ENCODE measurements around the gene SNX20.

SNX20 gene

GRCh38 chr16:50679266-50679665 lies 1.8 kb downstream of the SNX20 start:
- DNase-seq: no peak

DNA sequence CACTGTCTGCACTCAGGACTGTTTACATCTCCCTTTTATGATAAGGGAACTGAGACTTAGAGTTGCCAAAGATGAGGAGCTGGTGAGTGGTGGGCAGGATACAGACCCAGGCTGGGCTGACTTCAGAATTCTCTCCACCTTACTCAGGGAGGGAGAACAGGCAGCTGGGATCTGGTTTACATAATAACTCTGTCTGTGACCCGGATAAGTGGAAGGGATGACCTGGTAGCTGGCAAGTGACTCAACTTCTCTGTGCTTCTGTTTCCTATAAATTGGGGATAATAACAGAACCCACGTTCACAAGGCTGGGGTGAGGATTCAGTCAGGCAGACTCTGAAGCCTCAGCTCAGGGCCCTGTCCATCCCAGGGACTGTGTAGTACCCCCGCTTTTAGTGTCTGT lies 2.6 kb downstream of the SNX20 start:
- no peak for DNase-seq

GRCh38 chr16:50677351-50677750 lies 3.8 kb downstream of the SNX20 start:
- DNase-seq: no peak

GRCh38 chr16:50676684-50677225 lies 4.4 kb downstream of the SNX20 start:
- DNase-seq: no peak

DNA sequence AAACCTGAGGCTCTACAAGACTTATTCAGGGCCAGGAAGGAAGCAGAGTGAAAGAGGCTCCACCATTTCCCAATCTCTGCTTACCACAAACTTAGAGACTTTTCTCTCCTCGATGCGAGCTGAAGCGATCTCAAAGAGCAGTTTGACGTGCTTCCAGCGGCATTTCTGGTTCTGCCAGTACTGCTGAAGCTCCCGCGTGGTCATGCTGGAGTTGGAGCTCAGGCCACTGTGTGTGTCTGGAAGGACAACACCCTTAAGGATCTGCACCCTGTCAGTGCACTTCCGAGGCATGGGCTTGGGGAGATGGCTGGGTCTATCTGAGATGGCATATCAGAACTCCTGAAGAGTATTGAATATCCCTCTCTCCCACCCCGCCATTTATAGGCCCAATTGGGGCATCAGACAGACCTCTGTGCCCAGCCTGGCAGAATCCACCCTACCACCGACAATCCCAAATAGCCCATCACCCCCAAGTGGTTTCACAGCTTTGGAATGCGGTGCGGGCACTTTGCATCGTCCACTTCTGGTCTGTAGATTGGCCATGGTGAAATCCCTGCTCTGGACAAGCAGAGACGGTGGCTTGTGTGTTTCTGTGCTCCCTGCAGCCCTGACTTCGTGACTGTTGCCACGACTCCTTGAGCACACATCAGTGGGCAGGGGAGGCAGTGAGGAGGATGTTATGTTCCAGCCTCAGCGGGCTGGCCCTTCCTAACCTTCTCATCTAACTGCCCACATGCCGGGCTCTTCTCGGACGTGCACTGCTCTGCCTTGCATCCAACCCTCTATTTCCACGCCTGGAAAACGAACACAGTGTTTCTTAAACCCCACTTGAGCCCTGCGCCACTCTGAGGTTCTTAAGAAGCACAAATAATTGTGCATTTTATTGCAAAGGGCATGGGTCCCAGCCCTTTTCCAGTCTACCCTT lies 5.2 kb downstream of the SNX20 start:
- no peak for DNase-seq

DNA sequence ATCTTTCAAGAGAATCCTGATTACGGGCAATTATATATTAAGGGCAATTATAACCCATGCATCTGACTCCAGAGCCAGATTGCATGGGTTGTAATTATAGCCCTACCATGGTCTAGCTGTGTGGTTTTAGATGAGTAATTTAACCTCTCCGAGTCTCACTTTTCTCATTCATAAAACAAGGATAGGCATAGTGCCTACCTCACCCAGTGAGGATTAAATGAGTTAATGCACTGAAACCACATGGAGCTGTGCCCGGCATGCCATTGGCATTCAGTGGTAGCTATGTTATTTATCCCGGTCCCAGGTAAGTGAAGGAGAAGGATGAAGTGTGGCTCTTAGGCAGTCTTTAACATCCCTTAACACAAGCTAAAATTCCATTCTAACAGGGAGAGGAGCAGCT lies 6.3 kb downstream of the SNX20 start:
- no peak for DNase-seq

GRCh38 chr16:50673496-50674275 lies 7.4 kb downstream of the SNX20 start:
- no peak for DNase-seq

- DNase-seq: peak; percentile 2
Observed at GRCh38 chr16:50671644-50672260, 9.4 kb downstream of the SNX20 start.

- DNase-seq: no peak
Observed at GRCh38 chr16:50670476-50670875, 10.6 kb downstream of the SNX20 start.

DNA sequence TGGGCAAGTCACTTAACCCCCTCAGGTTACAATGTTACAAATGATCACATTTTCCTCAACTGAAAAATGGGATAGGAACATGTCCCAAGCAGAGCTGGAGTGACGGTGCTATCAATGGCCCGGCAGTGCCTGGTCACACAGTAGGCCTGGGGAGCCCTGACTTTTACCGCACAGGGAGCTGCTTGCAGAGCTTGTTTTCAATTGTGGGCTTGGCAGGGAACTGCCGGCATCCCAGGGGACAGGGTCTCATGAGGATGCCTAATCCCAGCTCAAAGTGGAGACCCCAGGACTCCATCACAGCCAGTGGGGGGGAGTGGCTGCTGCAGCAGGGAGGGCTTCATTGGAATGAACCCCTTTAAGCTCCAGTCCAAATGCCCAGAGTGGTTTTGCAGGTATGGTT lies 11.4 kb downstream of the SNX20 start:
- DNase-seq: no peak

DNA sequence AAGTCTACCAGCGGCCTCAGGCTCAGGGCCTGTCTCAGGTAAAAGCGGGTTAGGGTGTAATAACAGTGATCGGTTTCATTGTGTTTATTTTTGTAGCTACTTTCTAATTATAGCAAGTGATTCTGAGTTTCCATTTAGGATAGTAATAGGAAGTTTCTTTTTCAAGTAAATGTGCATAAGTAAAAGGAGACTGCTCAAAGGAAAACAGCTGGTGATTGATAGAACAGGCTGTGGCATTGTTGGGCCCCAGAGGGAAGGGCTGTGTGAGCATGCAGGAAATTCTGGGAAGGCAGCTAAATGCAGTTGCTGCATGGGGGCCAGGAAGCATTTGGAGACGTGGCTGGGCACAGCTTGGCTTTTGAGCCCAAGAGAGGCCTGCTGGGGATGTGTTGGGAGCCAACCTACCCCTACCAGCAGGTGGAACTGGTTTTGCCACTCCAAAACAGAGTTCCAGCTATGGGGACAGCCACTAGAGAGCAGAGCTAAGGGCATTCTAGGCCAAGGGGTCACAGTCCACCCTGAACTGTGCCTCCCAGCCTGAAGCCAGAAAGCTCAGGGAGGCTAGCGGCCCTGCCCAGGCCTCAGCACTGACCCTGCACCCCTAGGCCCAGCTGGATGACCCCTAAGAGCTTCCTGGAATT lies 12.6 kb downstream of the SNX20 start:
- no peak for DNase-seq

DNA sequence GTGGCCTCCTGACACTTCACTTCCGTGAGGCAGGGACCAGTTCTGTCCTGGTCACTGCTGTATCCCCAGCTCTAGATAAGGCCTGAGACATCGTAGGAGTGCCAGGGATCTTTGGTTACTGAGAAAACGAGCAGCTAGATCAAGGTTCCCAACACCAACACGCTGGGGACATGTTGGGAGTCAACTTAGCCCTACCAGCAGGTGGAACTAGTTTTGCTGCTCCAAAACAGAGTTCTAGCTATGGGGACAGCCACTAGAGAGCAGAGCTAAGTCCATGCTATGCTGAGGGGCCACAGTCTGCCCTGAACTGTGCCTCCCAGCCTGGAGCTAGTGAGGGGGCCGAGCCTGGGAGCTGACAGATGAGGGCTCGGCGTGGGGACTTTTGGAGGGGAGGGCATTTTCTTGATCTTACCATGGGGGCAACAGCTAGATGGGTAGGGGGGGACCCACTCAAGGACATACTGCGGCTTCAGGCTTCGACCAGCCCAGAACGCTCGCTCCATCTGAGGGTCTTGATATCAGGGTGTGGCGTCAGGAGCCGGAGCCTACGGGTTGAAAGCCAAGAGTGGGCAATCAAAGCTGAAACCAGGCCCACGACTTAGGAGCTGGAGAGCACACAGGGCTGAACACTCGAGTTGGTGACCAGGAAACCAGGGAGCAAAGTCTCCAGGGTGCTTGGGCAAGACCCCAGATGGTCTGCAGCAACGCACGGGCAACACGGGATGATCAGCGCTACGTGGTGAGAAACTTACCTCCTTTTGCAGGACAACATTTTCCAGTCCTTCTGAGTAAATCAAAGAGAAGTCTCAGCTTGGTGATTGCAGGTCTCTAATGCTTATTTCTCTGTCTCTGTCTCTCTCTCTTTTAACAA lies 13.4 kb downstream of the SNX20 start:
- no peak for DNase-seq

- no peak for DNase-seq
Observed at GRCh38 chr16:50666658-50667496, 14.2 kb downstream of the SNX20 start.

DNA sequence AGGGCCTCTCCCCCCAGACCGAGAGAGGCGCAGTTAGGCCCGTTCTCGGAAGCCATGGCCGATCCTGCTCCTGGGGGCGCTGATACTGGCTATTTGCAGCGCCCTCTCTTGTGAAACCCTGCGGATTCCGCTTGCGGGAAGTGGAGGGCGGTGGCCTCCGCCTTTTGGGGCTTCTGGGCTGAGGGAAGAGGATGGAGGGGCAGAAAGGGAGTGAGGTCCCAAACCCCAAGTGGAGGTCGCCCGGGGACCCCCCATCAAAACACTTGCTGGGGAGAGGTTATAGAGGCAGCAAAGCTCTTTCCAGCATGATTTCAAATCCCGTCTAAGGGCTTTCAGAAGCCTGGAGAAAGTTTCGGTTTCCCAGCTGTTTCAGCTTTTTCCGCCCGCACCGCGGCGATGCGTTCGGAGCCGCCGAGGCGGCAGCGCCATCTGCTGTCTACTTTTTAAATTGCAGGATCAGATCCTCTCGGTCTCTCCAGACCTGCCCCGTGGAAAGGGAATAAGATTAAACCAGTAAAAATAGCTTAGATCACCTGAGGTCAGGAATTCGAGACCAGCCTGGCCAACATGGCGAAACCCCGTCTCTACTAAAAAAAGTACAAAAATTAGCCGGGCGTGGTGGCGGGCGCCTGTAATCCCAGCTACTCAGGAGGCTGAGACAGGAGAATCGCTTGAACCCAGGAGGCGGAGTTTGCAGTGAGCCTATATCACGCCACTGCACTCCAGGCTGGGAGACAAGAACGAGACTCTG lies 15.8 kb downstream of the SNX20 start:
- DNase-seq: peak; percentile 50

DNA sequence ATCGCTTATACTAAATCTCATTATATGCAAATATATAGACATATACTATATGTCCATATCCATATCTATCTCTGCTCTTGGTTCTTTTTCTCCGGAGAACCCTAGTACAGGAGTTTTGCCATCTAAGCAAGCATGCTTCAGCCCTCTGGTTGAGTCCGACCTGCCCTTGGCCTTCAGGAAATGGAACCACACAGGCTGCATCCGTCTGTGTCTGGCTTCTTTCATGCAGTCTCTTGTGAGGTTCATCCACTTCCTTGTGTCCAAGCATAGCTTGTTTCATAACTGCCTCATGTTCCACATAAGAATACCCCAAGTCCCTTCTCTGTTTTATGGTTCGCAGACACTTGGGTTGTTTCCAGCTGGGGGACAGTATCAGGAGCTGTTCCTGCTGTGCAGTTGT lies 16.8 kb downstream of the SNX20 start:
- DNase-seq: no peak

GRCh38 chr16:50662306-50662940 lies 18.7 kb downstream of the SNX20 start:
- no peak for DNase-seq

- DNase-seq: no peak
Observed at GRCh38 chr16:50659806-50660205, 21.3 kb downstream of the SNX20 start.

DNA sequence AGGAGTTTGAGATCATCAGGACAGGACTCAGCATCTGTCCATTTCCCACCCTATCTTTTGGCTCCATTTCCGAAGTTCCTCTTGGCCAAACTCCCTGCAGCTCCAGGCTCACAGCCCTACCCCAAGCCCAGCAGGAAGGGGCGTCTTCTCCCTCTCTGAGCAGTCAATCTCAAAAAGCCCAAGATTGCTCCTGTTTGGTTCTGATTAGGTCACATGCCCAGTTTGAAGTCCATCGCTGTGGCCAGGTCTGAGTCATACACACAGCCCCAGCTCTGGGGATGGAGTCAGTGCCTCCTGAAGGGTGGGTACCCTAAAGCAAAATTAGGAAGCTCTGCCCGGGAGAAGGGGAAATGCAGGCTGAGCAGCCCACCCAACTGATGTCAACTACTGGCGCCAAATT lies 23.9 kb downstream of the SNX20 start:
- DNase-seq: no peak

DNA sequence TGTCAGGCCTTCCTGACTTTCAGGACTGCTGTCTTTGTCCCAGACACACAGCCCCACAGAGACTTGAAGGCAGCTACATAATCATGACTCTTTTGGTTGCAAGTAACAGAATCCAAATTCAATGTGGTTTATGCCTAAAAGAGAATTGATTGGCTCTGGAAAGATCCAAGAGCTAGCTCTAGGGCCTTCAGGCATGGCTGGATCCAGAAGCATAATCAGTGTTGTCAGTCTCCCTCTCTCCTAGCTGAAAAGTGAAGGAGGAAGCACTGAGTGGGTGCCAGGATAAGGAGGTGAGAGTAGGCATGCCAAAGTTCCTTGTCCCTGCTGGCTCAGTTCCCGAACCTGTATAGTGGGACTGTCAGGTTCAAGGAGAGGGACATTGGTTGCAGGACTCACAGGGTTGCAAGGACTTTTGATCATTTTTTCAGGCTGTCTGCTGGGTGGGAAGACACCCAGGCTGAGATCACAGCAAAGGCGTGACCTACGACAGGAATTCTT lies 25.5 kb downstream of the SNX20 start:
- DNase-seq: no peak

All from NCI-H1105 treated with DMSO at 0.1 percent for 48 hours (cell line).